SK-N-SH treated with all-trans-retinoic acid at 6 μM for 48 hours (cell line): Measurements from ENCODE around the gene KIF22.
"Not testable (repeated sequence)": the region's sequence is repeated elsewhere in the genome, so short reads cannot be mapped to it uniquely, and the experiment has no call there.

ENCODE experiments used
- CSRNP3 ChIP-seq: fragments of 250-450 bp; sonication (Bioruptor Pico); IDR thresholded peaks from 2 replicates; pipeline ENCODE4 v1.5.1; 2021; ENCODE audit warnings: mild to moderate bottlenecking, moderate library complexity
- ESRRG ChIP-seq: fragments of 250-450 bp; sonication (Bioruptor Pico); IDR thresholded peaks from 2 replicates; pipeline ENCODE4 v1.6.1; 2021; ENCODE audit warnings: mild to moderate bottlenecking
- PATZ1 ChIP-seq: fragments of 250-450 bp; sonication (Bioruptor Pico); IDR thresholded peaks from 2 replicates; pipeline ENCODE4 v1.8.0; 2020; ENCODE audit warnings: mild to moderate bottlenecking, moderate library complexity, borderline replicate concordance
- POU6F1 ChIP-seq: fragments of 250-450 bp; sonication (Bioruptor Pico); IDR thresholded peaks from 2 replicates; pipeline ENCODE4 v1.8.0; 2021; ENCODE audit warnings: low read depth, mild to moderate bottlenecking, moderate library complexity, borderline replicate concordance
- RARB ChIP-seq: fragments of 250-450 bp; sonication (Bioruptor Pico); IDR thresholded peaks from 2 replicates; pipeline ENCODE4 v1.8.0; 2021; ENCODE audit warnings: mild to moderate bottlenecking, moderate library complexity
- TSHZ2 ChIP-seq: fragments of 250-450 bp; sonication (Bioruptor Pico); IDR thresholded peaks from 2 replicates; pipeline ENCODE4 v1.5.0; 2020; ENCODE audit warnings: mild to moderate bottlenecking, moderate library complexity
- ZFP3 ChIP-seq: fragments of 250-450 bp; sonication (Bioruptor Pico); IDR thresholded peaks from 2 replicates; pipeline ENCODE4 v1.5.0; 2020; ENCODE audit warnings: mild to moderate bottlenecking, moderate library complexity
- ZNF8 ChIP-seq: fragments of 450-650 bp; formaldehyde crosslinking; IDR thresholded peaks from 2 replicates; pipeline ENCODE4 v1.5.0; 2020; ENCODE audit warnings: mild to moderate bottlenecking, moderate library complexity

- TF ChIP-seq RARB, ESRRG, POU6F1, CSRNP3, PATZ1, TSHZ2, ZFP3, ZNF8 (CRISPR knock-in tag): not testable (repeated sequence)
Measured at GRCh38 chr16:29772330-29772729, 18.2 kb upstream of the KIF22 start.
